Hematopoietic multipotent progenitor cell treated with erythropoietin and hydrocortisone succinate and interleukin-3 and kit ligand, for 17 days (in vitro differentiated cells): ENCODE results near the gene HMCES.
A peak's percentile ranks its signal among the peaks of the same experiment; 100 is the strongest.

Source experiments
- DNase-seq: peaks from one replicate; pipeline ENCODE4 v3.0.0-alpha.2; 2015; ENCODE audit warnings: low spot score

Gene HMCES

DNA sequence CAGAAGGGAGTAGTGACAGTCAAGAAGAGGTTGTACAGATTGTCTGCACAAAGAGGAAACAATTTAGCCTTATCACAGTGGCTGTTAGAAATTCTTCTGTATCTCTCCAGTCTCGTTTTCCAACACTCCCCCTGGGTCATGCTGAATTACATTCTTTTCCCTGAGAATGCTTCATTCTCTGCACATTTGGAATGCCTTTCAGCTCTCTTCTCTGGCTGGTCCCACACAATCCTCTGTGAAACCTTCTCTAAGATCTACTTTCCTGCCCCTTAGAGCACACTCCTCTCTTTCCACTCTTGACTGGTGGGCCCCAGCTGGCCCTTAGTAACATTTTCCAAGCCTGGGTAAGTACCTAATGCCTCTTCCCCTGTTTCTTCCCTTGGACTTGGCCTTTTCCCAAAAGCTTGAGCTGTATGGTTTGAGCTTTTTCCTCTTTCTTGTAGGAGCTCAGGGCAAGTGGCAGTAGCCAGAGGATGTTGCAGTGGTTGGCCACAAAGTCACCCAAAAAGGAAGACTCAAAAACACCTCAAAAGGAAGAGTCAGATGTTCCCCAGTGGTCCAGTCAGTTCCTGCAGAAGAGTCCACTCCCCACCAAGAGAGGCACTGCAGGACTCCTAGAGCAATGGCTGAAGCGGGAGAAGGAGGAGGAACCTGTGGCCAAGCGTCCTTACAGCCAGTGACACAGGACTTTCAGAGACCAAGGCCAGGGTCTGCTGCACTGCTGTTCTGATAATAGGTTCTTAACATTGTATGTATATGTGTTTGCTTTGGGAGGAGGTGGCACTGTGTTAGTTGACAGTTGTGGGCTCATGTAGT lies 25.7 kb downstream of the HMCES start:
- no peak for DNase-seq

DNA sequence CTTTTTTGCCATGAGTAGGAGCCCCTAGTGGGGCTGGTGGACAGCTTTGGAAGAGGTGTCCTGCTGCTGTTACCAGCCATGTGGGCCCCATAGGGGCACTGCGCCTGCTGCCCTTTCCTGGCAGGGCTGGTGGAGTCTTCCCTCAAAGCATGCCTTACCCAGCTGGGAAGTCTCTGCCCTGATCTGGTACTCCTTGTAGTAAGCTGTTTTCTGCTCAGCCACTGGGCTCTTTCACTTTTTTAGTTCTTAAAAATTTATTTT lies 26.2 kb downstream of the HMCES start:
- no peak for DNase-seq

DNA sequence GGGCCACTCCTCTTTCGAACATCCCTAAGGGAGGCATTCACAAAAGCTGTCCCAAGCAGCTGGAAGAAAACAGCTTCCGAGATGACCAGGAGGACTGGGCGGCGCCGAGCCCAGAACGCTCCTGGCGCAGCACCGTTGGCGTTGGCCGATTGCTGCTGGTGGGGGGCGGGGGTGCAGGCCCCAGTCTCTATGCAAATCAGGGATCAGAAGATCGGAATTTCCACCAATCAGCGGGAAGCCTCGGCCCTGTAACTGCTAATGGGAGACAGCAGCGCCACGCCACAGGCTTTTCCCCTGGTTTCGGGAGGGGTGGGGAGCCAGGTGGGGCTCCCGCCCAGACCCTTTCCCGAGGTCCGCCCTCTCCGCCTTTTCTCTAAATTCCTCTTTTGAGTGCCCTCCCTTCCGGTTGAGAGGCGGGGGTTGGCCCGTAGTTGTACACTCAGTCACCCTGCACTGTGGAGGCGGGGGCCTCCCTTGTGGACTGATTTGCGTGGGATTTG lies 27.0 kb downstream of the HMCES start:
- DNase-seq: peak; percentile 67

DNA sequence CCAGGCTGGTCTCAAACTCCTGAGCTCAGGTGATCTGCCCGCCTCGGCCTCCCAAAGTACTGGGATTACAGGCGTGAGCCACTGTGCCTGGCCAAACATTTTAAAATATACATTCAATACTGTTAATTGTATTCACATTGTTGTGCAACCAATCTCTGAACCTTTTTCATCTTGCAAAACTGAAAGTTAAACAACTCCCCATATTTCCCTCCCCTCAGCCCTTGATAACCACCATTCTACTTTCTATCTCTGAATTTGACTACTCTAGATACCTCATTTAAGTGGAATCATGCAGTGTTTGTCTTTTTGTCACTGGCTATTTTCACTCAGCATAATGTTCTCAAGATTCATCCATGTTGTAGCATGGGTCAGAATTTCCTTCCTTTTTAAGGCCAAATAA lies 30.0 kb downstream of the HMCES start:
- no peak for DNase-seq

DNA sequence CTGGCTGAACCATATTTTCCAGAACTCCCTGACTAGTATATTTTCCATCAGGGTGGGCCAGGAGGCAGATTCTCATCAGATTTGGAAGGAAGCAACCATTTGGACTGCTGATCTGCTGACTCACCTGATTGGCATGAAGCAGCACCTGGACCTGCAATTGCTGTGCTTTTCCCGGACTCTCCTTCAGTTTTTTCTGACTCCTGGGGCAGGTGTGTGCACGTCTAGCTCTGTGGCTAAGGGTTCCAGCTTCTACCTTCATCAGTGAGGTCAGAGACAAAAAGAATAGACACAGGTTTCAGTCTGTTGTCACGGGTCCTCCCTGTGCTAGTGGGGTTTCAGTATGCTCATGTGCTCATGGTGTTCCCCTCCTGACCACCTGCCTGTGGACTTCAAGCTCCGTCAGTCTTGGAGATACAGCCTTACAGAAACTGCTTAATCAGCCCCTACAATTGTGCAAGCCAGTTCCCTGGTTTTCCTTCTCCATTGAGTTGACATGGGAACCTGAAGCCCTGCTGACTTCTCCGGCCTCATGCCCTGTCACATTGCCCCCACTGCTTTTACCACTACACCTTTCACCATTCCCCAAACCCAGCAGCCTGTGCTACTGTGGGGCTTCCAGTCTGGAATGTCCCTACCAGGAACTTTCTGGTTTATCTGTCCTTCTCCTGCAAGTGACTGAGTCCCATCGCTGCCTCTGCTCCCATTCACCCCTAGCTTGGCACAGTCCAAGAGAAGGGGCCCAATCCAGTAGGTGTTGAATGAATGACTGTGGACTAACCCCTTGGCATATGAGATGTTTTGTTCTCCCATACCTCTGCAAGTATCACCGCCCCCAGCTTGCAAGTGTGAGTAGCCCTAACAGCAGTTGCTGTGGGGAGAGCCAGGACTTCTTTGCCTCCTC lies 31.7 kb downstream of the HMCES start:
- DNase-seq: no peak

DNA sequence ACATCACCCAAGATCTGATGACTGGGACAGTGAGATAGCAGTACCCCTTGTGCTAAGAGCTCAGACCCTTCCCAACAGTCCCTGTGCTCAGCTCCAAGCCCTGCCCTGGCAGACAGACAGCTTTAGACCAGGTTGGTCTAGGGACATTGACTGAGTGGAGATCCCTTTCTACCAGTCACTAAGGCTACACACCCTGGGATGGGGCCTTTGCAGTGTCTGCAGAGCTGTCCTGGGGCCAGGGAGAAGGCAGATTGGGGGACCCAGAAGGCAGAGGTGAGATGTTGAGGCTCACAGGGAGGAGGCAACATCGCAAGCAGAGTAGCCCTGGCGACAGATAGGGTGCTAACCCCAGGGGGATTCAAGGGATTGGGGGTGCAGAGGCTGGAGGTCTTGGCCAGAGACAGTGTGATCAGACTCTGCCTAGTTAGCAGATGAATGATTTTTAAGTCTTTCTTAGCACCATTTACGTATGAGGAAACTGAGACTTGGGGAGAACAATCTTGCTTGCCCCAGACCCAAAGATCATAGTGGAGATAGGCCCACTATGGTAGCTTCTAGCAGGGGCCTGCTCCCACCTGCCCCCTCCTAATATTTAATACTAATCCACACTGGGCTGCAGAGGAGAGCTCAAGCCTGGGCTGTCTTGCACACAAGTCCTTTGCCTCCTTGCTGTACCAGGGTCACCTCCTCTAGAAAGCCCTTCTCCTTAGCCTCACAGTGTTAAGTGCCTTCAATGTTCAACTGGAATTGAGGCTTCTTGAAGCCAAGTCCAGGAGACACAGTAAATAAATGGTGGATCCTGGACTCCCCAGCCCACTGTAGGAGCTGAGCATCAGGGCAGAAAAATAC lies 32.6 kb downstream of the HMCES start:
- no peak for DNase-seq

DNA sequence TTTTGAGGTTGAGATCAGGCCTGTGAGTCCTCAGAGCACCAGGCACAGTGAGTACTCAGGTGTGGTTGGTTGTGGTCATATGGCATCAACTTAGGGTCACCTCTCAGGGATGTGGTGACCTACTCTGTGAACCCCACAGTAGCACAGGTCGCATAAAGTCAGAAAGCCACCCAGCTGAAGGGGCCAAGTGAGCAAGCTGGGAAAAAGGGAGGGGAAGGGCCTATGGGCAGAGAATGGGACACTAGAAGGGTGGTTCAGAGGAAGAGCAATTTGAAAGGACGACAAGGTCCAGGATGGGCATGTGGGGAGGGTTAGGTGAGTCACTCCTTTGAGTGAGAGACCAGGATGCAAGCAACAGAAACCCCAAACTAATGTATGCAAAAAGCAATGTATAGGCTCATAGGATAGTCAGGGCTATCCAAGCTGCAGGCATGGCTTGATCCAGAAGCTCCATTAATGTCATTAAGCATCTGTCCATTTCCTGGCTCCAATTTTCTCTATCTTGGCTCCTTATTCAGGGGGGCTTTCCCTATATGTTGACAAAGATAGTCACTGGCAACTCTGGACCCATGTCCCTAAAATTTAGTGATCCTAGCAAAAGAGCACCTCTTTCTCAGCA lies 33.5 kb downstream of the HMCES start:
- no peak for DNase-seq

DNA sequence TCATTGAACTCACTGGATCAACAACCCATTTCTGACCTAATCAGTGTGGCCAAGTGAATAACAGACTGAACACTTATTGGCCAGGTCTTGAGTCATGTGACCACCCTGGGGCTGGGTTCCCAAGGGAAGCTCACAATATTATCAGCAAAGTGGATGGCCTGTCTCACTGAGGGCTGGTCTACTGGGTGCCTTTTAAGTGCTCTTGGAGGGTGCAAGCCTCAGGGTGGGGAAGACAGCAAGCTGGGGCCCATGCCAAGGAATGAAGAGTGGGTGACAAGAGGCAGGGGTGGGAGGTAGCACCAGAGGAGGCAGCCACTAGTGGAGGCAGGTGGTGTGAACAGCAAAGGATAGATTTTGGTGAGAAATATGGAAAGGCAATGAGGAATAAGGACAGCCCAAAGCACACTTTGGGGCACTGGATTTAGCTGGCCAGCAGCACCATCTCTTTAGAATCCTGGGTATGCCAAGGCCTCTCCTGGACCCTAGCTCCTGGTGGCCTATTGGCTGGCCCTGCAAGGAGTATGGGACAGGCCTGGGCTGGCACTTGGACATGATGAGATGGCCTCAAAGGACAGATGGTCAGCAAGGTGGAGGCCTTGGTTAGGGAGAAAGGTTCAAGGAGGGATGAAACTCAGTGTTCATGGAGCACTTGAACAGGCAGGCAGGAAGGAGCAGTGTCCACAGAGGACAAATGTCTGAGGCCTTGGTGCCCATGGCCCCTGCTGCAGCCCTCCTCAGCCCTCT lies 34.2 kb downstream of the HMCES start:
- peak; percentile 53 for DNase-seq

DNA sequence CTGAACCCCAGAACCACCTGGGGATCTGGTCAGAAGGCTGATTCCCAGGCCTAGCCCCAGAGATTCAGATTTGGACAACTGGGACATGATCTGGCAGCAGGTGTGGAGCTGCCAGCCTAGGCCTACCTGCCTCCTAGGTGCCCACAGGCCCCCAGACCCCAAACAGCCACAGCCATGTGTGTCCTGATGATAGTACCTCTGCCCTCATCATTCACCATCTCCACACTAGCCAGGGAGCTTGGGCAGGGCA lies 34.7 kb downstream of the HMCES start:
- peak; percentile 38 for DNase-seq

DNA sequence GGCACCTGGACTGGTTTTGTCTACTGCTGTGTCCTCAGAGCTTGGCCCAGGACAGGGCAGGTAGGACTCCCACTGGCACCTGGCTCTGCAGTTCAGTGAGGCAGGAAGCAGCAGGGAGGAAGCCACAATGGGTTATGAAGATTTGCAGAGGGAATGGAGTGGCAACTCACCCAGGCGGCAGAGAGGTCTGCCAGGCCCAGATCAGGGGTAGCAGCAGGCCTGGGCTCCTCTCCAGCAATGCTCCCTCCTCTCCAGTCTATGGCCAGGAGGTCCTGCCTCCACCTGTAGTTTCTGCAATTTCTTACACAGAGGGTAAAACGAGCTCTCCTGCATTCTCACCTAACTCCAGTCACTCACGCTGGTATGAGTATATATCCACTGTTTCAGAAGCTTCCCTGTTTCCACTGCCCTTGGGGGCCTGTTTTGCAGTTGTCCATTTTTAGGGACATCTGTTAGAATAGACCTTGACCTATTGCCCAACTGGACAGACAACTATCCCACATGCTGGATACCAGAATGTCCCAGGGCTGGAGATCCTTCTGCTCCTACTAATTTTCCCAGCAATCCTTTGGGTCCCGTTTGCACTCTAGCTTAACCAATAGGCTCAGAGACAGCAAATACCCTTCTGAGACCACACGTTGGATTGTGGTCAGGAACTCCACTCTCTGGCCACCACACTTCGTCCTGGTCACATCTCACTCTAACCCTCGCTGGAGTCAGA lies 35.2 kb downstream of the HMCES start:
- peak; percentile 55 for DNase-seq

DNA sequence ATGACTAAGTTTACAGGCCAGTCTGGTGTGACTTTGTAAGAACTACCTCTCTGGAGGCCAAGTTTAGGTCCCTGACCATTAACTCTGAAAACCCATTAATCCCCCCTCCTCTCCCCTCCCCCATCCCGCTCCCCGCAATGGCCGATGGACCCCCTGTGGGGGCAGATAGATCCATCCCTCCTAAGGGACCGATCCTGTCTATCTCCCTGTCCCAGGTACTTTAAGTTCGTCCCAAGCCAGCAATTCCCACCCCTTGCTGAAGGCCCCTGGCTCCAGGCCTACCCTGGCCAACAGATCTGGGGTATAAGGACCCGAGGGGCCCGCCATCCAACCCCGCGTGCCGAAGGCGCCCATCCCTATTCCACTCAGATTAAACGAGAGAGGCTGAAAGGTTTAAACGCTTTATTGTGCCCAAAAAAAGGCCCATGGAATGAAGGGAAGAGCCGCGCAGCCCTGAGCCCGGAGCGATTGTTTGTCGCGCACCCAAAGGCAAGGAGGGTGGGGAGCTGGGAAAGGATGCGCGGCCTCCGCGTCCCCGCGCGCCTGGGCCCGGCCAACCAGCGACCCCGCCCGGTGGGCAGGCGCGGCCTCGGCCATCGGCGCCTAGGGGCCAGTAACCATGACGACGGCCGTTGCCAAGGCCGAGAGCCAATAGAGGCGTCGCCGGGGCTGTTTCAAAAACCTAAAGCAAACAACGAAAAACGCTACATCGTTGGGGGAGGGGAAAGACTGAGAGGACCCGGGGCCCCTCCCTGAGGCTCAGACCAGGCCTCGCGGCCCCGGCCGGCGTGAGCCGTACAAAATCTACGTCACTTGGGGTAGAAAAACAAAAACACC lies 35.9 kb downstream of the HMCES start:
- peak; percentile 87 for DNase-seq

DNA sequence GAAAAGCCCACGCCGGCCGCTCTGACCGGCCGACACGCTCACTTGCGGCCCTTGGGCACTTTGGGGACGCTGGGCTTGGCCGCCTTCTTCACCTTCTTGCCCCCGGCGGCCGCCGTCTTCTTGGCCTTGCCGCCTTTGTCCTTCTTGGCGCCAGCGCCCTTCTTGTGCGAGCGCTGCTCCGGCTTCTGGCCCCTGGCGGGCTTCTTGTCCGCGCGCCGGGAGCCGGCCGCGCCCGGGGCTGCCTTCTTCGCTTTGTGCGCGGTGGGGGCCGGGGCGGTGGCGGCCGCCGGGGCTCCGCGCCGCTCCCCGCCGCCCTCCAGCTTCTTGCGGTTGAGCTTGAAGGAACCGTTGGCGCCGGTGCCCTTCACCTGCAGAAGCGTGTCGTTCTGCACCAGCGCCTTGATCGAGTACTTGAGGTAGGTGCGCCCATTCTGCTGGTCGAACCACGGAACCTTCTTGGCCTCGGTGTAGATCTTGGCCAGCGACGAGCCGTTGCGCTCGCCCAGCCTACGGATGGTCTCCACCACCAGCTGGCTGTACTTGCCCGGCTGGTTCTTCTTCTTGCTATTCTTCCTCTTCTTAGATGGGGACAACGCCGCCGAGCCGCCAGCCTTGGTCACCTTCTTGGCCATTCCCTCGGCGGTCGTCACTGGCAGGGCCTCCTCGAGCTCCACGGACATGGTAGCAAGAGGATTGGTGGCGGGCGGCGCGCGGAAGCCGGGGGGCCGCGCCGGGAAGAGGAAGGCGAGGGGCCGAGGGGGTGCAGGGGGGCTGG lies 36.7 kb downstream of the HMCES start:
- DNase-seq: peak; percentile 71

DNA sequence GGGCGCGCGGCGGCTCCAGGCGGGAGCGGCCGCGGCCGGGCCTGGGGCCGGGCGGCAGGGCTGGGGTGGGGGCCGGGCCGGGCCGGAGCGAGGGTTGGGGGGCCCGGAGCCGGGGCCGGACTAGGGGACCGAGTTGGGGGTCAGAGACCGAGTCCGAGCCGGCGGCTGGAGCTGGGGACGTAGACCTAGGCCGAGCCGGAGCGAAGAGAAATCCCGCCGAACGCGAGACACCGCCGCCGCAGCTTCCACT lies 37.3 kb downstream of the HMCES start:
- DNase-seq: no peak

DNA sequence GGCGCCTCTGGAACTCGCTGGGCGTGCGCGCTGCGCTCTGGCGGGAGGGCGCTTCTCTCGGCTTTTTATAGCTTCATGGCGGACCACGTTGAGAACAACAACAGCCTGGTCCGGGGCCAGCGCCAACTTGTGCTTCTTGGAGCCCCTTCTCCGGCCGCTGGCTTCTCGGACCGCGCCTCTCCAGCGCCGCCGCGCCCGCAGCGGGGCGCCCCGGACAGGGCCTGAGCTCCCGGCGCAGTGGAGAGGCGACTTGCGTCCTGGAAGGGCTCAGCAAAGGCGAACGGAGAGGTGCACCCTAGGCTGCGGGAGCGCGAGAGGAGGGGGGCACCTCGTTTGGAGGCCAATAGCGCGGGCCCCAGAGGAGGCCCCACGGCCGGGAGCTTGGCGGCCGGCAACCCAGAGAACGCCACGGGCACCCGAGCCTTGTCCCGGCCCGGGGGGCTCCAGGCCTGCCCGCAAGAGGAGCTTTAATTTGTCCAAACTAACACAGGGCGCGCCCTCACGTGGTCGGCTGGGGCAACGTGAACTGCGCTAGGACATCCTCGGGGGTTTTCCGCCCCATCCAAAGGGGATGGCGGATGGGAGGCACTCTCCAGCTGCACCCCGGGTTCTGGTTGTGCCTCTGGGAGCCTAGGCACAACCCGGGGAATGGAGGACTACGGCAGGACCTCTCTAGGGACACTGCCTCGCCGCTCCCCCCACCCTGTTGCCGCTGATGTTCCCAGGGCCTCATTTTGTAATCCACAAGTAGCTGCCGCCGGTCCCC lies 37.8 kb downstream of the HMCES start:
- DNase-seq: peak; percentile 88

DNA sequence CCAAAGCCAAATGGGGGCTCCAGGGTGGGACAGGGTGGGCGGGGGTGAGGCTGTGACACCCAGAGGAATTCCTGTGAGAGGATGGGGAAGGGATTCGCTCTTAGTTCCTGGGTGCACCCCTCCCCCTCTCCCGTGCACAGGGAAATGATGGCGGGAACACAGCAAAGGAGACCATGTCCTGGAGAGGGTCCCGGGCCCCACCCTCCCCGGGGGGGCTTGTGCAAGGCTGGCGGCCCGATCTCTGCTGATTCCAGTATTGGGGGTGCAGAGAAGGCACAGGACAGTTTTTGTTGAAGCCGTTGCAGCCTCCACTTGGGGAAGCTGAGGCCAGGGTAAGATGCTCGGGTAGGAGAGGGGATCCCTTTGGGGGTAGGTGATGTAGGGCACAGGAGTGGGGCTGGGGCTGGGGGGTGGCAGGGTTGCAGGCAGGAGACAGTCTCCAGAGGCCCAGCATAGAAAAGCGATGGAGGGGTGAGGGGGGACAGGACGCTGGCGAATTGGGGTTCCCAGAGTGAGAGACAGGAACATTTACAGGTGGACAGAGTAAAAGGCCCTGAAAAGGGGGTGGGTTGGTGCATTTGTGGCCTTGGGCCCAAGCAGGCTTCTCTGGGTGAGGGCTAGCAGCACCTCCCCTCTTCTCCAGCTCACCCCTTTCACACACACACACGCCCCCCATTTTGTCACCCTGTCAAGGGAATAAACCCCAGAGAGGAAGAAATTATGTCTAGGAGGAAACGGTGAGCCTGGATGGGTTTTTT lies 38.5 kb downstream of the HMCES start:
- no peak for DNase-seq

DNA sequence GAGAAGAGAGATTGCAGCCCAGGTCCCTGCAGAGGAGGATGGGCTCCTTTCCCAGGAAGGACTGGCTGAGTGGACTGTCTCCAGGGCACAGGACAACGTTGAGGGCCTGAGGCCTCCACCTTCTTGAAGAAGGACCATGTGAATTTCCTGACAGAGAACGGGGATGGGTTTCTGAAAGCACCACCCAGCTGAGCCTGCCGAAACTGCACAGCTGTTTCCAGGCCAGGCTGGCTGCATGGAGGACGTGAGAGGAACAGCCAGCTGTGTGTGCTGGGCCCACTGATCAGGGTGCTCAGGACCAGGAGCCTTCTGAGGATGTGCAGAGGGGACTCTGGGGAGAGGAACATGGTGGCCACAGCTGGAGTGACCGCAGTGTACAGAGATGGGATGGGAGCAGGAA lies 39.2 kb downstream of the HMCES start:
- DNase-seq: no peak

DNA sequence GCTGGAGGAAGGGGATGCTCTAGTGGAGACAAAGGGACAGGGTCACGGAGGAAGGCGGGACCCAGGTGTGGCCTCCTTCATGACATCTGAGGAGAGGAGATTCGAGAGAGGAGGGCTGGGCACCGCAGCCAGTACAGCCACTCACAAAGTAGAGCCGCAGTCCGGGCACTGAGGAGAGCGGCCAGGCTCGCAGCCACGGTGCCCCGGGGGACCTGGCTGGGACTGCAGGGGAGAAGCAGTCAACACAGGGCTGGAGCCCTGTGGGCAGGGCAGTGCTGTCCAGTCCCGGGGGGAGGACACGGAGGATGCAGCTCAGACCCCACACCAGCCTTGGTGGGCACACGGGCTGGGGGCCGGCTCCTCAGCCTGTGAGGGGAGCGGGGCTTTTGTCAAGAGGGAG lies 40.3 kb downstream of the HMCES start:
- DNase-seq: no peak

DNA sequence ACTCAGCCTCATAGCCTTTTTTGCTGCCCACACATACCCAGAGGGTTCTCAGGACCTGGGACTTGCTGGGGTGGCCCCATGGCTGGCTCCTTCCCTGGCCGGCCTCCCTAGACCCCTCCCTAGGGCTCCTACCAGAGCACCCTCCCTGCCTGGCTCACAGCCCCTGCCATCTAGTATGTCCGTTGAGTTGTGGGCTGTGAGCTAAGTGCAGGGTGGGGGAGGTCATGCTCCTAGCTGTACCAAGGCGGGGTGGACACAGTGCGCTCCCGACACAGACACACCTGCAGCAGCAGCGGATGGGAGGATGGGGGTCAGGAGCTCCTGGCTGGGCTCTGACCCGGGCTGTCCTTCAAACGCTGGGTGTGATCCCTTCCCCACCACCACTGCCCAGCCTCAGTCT lies 41.6 kb downstream of the HMCES start:
- no peak for DNase-seq
